Activated naive CD8-positive, alpha-beta T cell treated with anti-CD3 and anti-CD28 coated beads, Interleukin-2, amount 50 U/mL, for 24 hours (primary cell): ENCODE data around the gene FAM110C.
A peak's percentile ranks its signal among the peaks of the same experiment; 100 is the strongest.
"Not testable (repeated sequence)": the region's sequence is repeated elsewhere in the genome, so short reads cannot be mapped to it uniquely, and the experiment has no call there.

Source experiments
- ATAC-seq: fragments of 150-1000 bp; cut with Tn5 transposase; one replicate; pipeline ENCODE4 v1.10.0; 2021
- DNase-seq: peaks from one replicate; pipeline ENCODE4 v3.0.0; 2021
- H3K27ac Mint-ChIP-seq: one replicate; pipeline ENCODE4 v1.8.0; 2021; ENCODE audit warnings: mild to moderate bottlenecking, mixed read lengths
- H3K27me3 Mint-ChIP-seq: one replicate; pipeline ENCODE4 v1.8.0; 2021; ENCODE audit warnings: mixed read lengths
- H3K36me3 Mint-ChIP-seq: one replicate; pipeline ENCODE4 v1.8.0; 2021; ENCODE audit warnings: low read depth, mixed read lengths
- H3K4me1 Mint-ChIP-seq: one replicate; pipeline ENCODE4 v1.8.0; 2021; ENCODE audit warnings: mixed read lengths
- H3K4me3 Mint-ChIP-seq: one replicate; pipeline ENCODE4 v1.8.0; 2021; ENCODE audit warnings: mild to moderate bottlenecking, moderate library complexity, mixed read lengths
- H3K9me3 Mint-ChIP-seq: one replicate; pipeline ENCODE4 v1.8.0; 2021; ENCODE audit warnings: mixed read lengths

Gene FAM110C

DNA sequence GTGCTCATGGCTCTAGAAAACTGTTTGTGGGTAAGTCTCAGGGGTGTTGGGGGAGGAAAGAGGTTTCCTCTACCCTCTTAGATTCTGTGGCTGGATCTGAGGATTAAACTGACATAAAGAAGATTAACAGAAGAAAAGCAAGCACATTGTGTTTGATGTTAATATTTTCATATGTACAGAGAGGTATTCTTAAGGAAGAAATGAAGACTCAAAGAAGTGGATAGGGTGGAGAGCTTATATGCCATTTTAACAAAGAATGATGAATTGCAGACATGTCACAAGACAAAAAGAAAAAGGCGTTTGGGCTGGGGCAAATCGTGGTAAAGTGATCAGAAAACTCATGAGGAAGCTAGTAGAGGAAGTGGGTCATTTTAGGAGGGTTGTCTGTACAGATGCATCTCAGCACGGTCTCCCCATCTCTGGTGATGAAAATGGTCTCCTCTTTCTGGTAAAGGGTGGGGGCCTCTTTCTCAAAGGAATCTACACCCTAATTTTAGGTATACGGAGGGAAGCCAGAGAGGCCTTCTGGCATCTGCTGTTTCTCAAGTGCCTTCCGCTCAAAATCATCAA lies 17.8 kb downstream of the FAM110C start:
- peaks cover 1% of the 10 kb centered on the region for H3K27me3 Mint-ChIP-seq
- ATAC-seq (no peak), DNase-seq (no peak)
- no peak overlapping the region for H3K4me3 Mint-ChIP-seq
- no peaks in the 10 kb centered on the region for H3K36me3 Mint-ChIP-seq
- no peaks in the 10 kb centered on the region for H3K9me3 Mint-ChIP-seq
- no peak overlapping the region for H3K27ac Mint-ChIP-seq
- H3K4me1 Mint-ChIP-seq, result peaks cover 33% of the 10 kb centered on the region

GRCh38 chr2:26891-27290 lies 19.4 kb downstream of the FAM110C start:
- DNase-seq (no peak), ATAC-seq (no peak)
- no peak overlapping the region for H3K4me3 Mint-ChIP-seq
- H3K36me3 Mint-ChIP-seq, result no peaks in the 10 kb centered on the region
- H3K27ac Mint-ChIP-seq, result no peak overlapping the region
- H3K27me3 Mint-ChIP-seq, result peaks cover 1% of the 10 kb centered on the region
- peaks cover 5% of the 10 kb centered on the region for H3K9me3 Mint-ChIP-seq
- H3K4me1 Mint-ChIP-seq, result peaks cover 22% of the 10 kb centered on the region

DNA sequence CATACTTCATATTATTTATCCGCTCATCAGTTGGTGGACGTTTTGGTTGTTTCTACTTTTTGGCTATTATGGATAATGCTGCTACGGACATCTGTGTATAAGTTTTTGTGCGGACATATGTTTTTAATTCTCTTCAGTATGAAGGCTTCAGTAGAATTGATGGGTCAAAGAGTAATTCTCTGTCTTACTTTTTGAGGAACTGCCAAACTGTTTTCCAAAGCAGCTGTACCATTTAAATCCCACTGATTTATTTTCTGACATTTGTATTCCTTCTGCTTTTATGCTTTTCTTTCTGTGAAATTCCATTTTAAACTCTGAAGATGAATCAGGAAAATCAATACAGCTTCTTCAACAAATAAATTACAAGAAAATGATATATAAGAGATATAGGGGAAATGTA lies 20.8 kb downstream of the FAM110C start:
- Mint-ChIP-seq H3K27ac (no peak overlapping the region), H3K4me1 (peaks cover 21% of the 10 kb centered on the region), H3K9me3 (peaks cover 5% of the 10 kb centered on the region), H3K27me3 (peaks cover 1% of the 10 kb centered on the region), H3K4me3 (no peak overlapping the region), H3K36me3 (no peaks in the 10 kb centered on the region)
- no peak for DNase-seq
- ATAC-seq, result no peak

GRCh38 chr2:24591-24990 lies 21.7 kb downstream of the FAM110C start:
- H3K4me3 Mint-ChIP-seq, H3K36me3 Mint-ChIP-seq, H3K27ac Mint-ChIP-seq, ATAC-seq, H3K9me3 Mint-ChIP-seq, DNase-seq, H3K27me3 Mint-ChIP-seq: not testable (repeated sequence)
- peaks cover 21% of the 10 kb centered on the region for H3K4me1 Mint-ChIP-seq

DNA sequence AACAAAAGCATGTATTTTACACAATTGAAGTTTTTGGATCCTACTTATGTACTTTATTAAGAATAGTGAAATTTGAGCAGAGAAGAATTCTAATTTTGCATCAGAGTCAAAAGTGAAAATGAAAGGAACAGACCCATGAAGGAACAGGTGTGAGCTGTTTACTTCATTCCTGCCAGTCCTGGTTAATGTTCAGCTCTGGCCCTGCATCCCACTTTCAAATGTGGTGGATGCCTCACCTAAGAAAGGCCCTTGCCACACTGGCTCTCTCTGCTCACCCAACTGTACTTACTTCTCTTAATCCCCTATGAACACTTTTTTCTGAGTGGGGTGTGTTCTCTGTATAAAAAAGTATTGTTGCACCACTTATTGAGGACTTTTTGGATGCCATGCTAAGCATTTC lies 22.2 kb downstream of the FAM110C start:
- Mint-ChIP-seq H3K27me3 (peaks cover 1% of the 10 kb centered on the region), H3K4me3 (no peak overlapping the region), H3K4me1 (peaks cover 21% of the 10 kb centered on the region), H3K36me3 (no peaks in the 10 kb centered on the region), H3K9me3 (peaks cover 5% of the 10 kb centered on the region), H3K27ac (no peak overlapping the region)
- DNase-seq, result no peak
- peak; percentile 52 for ATAC-seq

GRCh38 chr2:23283-23682 lies 23.0 kb downstream of the FAM110C start:
- H3K9me3 Mint-ChIP-seq, result peaks cover 5% of the 10 kb centered on the region
- DNase-seq (no peak), ATAC-seq (no peak)
- no peak overlapping the region for H3K27ac Mint-ChIP-seq
- peaks cover 14% of the 10 kb centered on the region for H3K4me1 Mint-ChIP-seq
- H3K36me3 Mint-ChIP-seq, result no peaks in the 10 kb centered on the region
- peaks cover 5% of the 10 kb centered on the region for H3K27me3 Mint-ChIP-seq
- no peak overlapping the region for H3K4me3 Mint-ChIP-seq

- H3K27me3 Mint-ChIP-seq, H3K4me3 Mint-ChIP-seq, H3K27ac Mint-ChIP-seq, H3K9me3 Mint-ChIP-seq, H3K36me3 Mint-ChIP-seq, DNase-seq, H3K4me1 Mint-ChIP-seq, ATAC-seq: not testable (repeated sequence)
Observed at GRCh38 chr2:22244-22643, 24.1 kb downstream of the FAM110C start.

DNA sequence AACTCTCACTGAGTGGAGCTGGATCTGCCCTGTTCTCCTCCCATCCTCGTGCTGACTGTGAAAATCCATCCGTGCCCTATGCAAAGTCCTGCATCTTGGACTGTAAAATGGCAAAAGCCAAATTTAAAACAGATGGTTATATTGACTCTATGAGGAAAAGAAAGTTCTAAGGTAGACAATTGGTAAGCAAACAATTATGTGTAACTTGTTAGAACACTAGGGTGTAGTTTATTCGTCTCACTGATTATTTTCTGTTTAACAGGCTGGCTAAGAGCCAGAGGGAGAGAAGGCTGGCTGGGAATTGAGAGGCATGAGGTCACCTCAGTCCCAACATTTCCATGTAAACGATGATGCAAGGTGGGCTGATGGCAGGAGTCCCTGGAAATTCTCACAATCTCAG lies 26.0 kb downstream of the FAM110C start:
- H3K4me1 Mint-ChIP-seq, result peaks cover 13% of the 10 kb centered on the region
- not testable (repeated sequence) for H3K36me3 Mint-ChIP-seq, H3K4me3 Mint-ChIP-seq, ATAC-seq, DNase-seq, H3K9me3 Mint-ChIP-seq, H3K27ac Mint-ChIP-seq
- H3K27me3 Mint-ChIP-seq, result peaks cover 13% of the 10 kb centered on the region

DNA sequence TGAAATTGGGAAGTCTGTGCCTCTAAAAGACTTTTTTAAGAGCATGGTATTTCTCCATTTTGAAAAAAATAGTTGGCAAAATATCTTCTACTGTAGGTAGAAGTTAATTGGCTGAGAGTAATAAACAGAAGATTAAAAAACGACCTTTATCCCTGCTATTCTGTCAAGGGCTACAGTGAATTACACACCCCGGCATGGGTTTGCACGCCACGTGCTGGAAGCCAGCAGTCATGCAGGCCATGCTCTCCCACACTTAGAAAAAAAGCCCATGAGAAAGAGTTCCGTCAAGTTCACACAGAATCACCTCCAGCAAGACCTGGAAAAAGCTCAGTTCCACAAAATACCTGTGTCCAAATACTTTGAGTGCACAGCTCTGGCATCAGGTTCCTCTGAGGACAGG lies 26.8 kb downstream of the FAM110C start:
- Mint-ChIP-seq H3K4me1 (peaks cover 12% of the 10 kb centered on the region), H3K9me3 (peaks cover 5% of the 10 kb centered on the region), H3K27me3 (peaks cover 13% of the 10 kb centered on the region), H3K4me3 (no peak overlapping the region), H3K27ac (no peak overlapping the region), H3K36me3 (no peaks in the 10 kb centered on the region)
- DNase-seq (no peak), ATAC-seq (no peak)

GRCh38 chr2:18402-19271 lies 27.7 kb downstream of the FAM110C start:
- Mint-ChIP-seq H3K27ac (no peak overlapping the region), H3K27me3 (peaks cover 15% of the 10 kb centered on the region), H3K9me3 (peaks cover 5% of the 10 kb centered on the region), H3K36me3 (no peaks in the 10 kb centered on the region), H3K4me3 (no peak overlapping the region), H3K4me1 (peaks cover 4% of the 10 kb centered on the region)
- DNase-seq, result no peak
- no peak for ATAC-seq

- H3K36me3 Mint-ChIP-seq, DNase-seq, H3K4me1 Mint-ChIP-seq, H3K9me3 Mint-ChIP-seq, ATAC-seq, H3K4me3 Mint-ChIP-seq, H3K27ac Mint-ChIP-seq: not testable (repeated sequence)
- H3K27me3 Mint-ChIP-seq, result peaks cover 16% of the 10 kb centered on the region
Observed at GRCh38 chr2:15916-16315, 30.4 kb downstream of the FAM110C start.

GRCh38 chr2:11248-11941 lies 34.9 kb downstream of the FAM110C start:
- Mint-ChIP-seq H3K9me3 (no peaks in the 10 kb centered on the region), H3K27me3 (peaks cover 9% of the 10 kb centered on the region), H3K36me3 (no peaks in the 10 kb centered on the region), H3K4me1 (peaks cover 4% of the 10 kb centered on the region), H3K27ac (no peak overlapping the region), H3K4me3 (no peak overlapping the region)
- peak; percentile 52 for ATAC-seq
- peak; percentile 72 for DNase-seq

DNA sequence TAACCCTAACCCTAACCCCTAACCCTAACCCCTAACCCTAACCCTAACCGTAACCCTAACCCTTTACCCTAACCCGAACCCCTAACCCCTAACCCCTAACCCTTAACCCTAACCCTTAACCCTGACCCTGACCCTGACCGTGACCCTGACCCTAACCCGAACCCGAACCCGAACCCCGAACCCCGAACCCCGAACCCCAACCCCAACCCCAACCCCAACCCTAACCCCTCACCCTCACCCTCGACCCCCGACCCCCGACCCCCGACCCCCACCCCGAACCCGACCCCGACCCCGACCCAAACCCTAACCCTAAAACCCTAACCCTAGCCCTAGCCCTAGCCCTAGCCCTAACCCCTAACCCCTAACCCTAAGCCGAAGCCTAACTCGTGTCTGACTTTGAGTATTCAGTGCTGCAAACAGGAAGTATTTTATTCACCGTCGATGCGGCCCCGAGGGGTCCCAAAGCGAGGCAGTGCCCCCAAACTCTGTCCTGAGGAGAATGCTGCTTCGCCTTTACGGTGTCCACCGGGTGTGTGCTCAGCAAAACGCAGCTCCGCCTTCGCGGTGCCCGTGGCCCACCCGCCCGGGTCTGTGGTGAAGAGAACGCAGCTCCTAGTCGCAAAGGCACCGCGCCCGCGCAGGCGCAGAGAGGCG lies 36.0 kb downstream of the FAM110C start:
- ATAC-seq (no peak), DNase-seq (no peak)
- no peak overlapping the region for H3K4me3 Mint-ChIP-seq
- H3K27ac Mint-ChIP-seq, result no peak overlapping the region
- no peaks in the 10 kb centered on the region for H3K9me3 Mint-ChIP-seq
- no peaks in the 10 kb centered on the region for H3K36me3 Mint-ChIP-seq
- no peaks in the 10 kb centered on the region for H3K4me1 Mint-ChIP-seq
- peaks cover 3% of the 10 kb centered on the region for H3K27me3 Mint-ChIP-seq
